HFFc6 (cell line): ENCODE data around the gene CSNK1G1. TPM values are rescaled to one million over a fixed set of nuclear protein-coding genes. Genes with fewer than 3 reads are reported as not detected.

Experiments
- DNase-seq: peaks from one replicate; pipeline ENCODE4 v3.0.0-alpha.2; 2018
- H3K27ac Mint-ChIP-seq: 2 replicates; pipeline ENCODE4 v1.8.0; 2020; ENCODE audit warnings: mild to moderate bottlenecking, mixed read lengths
- H3K27me3 Mint-ChIP-seq: 2 replicates; pipeline ENCODE4 v1.8.0; 2021; ENCODE audit warnings: mild to moderate bottlenecking, moderate library complexity, mixed read lengths; ENCODE audit not compliant: insufficient read depth
- H3K36me3 Mint-ChIP-seq: 2 replicates; pipeline ENCODE4 v1.8.0; 2021; ENCODE audit warnings: low read depth, mixed read lengths
- H3K4me1 Mint-ChIP-seq: 2 replicates; pipeline ENCODE4 v1.8.0; 2020; ENCODE audit warnings: low read depth, mixed read lengths
- H3K4me3 Mint-ChIP-seq: 2 replicates; pipeline ENCODE4 v1.8.0; 2020; ENCODE audit warnings: mild to moderate bottlenecking, moderate library complexity, mixed read lengths
- H3K9me3 Mint-ChIP-seq: 2 replicates; pipeline ENCODE4 v1.8.0; 2020; ENCODE audit warnings: mild to moderate bottlenecking, mixed read lengths
- CTCF ChIP-seq: fragments of 200-600 bp; sonication (generic); IDR thresholded peaks from 2 replicates; pipeline ENCODE4 v1.5.0; 2021; ENCODE audit warnings: antibody characterized with exemption, mild to moderate bottlenecking
- total RNA-seq, 6 experiments: library from RNA; stranded (reverse); fragmentation: NEBNext Ultra II Directional; extraction: Animal tissue kit (Norgen Biotek cat#: 25700); gene quantifications; 2 replicates in 1 of 6; 3 replicates in 5 of 6; pipeline ENCODE4 v1.2.3, GENCODE V29; 2021

CSNK1G1 gene
- total RNA-seq, 6 experiments from 2014 or later = 16.4 to 20.5 (median 18.6) TPM

GRCh38 chr15:64138331-64138941 lies 217.5 kb downstream of the CSNK1G1 start:
- Mint-ChIP-seq H3K27ac (no peak overlapping the region), H3K4me3 (no peak overlapping the region), H3K4me1 (no peaks in the 10 kb centered on the region), H3K27me3 (peaks cover 2% of the 10 kb centered on the region), H3K36me3 (0 out of 2 replicates have a peak, but pooled peaks cover 22% of the 10 kb centered on the region), H3K9me3 (no peaks in the 10 kb centered on the region)
- TF ChIP-seq CTCF = no peak
- DNase-seq = no peak

GRCh38 chr15:64137226-64137833 lies 218.6 kb downstream of the CSNK1G1 start:
- Mint-ChIP-seq H3K4me1 (no peaks in the 10 kb centered on the region), H3K4me3 (no peak overlapping the region), H3K27me3 (no peaks in the 10 kb centered on the region; the same call in 1 of the 2 replicates), H3K36me3 (peaks cover 32% of the 10 kb centered on the region), H3K9me3 (no peaks in the 10 kb centered on the region), H3K27ac (no peak overlapping the region)
- no peak for DNase-seq
- no peak; the same call in 1 of the 2 replicates for TF ChIP-seq CTCF

GRCh38 chr15:64136347-64136746 lies 219.6 kb downstream of the CSNK1G1 start:
- Mint-ChIP-seq H3K4me1 (no peaks in the 10 kb centered on the region), H3K27me3 (no peaks in the 10 kb centered on the region; the same call in 1 of the 2 replicates), H3K36me3 (peaks cover 40% of the 10 kb centered on the region), H3K27ac (no peak overlapping the region), H3K9me3 (no peaks in the 10 kb centered on the region), H3K4me3 (no peak overlapping the region)
- DNase-seq = no peak
- TF ChIP-seq CTCF = no peak

- Mint-ChIP-seq H3K27me3 (no peaks in the 10 kb centered on the region; the same call in 1 of the 2 replicates), H3K9me3 (no peaks in the 10 kb centered on the region), H3K4me1 (no peaks in the 10 kb centered on the region), H3K36me3 (peaks cover 46% of the 10 kb centered on the region), H3K27ac (no peak overlapping the region), H3K4me3 (no peak overlapping the region)
- no peak for TF ChIP-seq CTCF
- DNase-seq = no peak
These were observed 221.6 kb downstream of the CSNK1G1 start for GRCh38 chr15:64134345-64134829.

- no peak overlapping the region for H3K27ac Mint-ChIP-seq
- no peaks in the 10 kb centered on the region for H3K4me1 Mint-ChIP-seq
- DNase-seq = no peak
- H3K9me3 Mint-ChIP-seq = no peaks in the 10 kb centered on the region
- H3K36me3 Mint-ChIP-seq = peaks cover 46% of the 10 kb centered on the region
- no peak overlapping the region for H3K4me3 Mint-ChIP-seq
- no peaks in the 10 kb centered on the region; the same call in 1 of the 2 replicates for H3K27me3 Mint-ChIP-seq
- no peak for TF ChIP-seq CTCF
These were observed 222.2 kb downstream of the CSNK1G1 start for GRCh38 chr15:64133623-64134344.
